ENCODE measurements around the gene WDFY4. TPM values are rescaled to one million over a fixed set of nuclear protein-coding genes. Genes with fewer than 3 reads are reported as not detected.

The WDFY4 gene
- total and polyA plus RNA-seq, 2 experiments from 2014 or later: 0.14 TPM; not detected in 1

GRCh38 chr10:48941427-48942075 is 256.9 kb downstream of the WDFY4 start (continued):
- no peak for TF ChIP-seq ZNF462 (CRISPR knock-in tag; IDR thresholded peaks at IDR 0.05)
- TF ChIP-seq REST (IDR thresholded peaks at IDR 0.05; ENCODE audit: unreplicated experiment): no peak
- no peak for TF ChIP-seq EZH2phosphoT487 (IDR thresholded peaks at IDR 0.05; ENCODE audit: unreplicated experiment)
- TF ChIP-seq CTCF (conservative IDR thresholded peaks at IDR 0.05; ENCODE audit: low read depth in 2 of 2): no peak
